HL-60 (cell line): Measurements from ENCODE around the gene MARK2.

Experiments
- DNase-seq, 2 experiments: peaks; one replicate each; pipeline ENCODE4 v3.0.0-alpha.2; 2010 to 2020; ENCODE audit warnings: low read depth in 1 of 2, low spot score in 1 of 2
- H3K27ac ChIP-seq: fragments of 250-450 bp; sonication (Bioruptor Pico); replicated peaks from 2 replicates; pipeline ENCODE4 v1.5.1; 2020; ENCODE audit warnings: mild to moderate bottlenecking, moderate library complexity
- H3K27me3 ChIP-seq: fragments of 250-450 bp; sonication (Bioruptor Pico); 2 replicates; pipeline ENCODE4 v1.5.1; 2021; ENCODE audit warnings: mild to moderate bottlenecking, moderate library complexity; ENCODE audit not compliant: insufficient read depth, poor library complexity, severe bottlenecking
- H3K4me3 ChIP-seq: replicated peaks from 2 replicates; pipeline ENCODE4 v1.5.1; 2011; ENCODE audit warnings: mild to moderate bottlenecking, control low read depth, low read length; ENCODE audit not compliant: insufficient read depth
- CTCF ChIP-seq: IDR thresholded peaks from one replicate; pipeline ENCODE4 v1.5.1; 2011; ENCODE audit warnings: low read length, control low read depth, inconsistent platforms; ENCODE audit not compliant: insufficient read depth
- GABPA ChIP-seq: IDR thresholded peaks from 2 replicates; pipeline ENCODE4 v1.6.1; 2012; ENCODE audit warnings: low read depth
- POLR2AphosphoS5 ChIP-seq: IDR thresholded peaks from 2 replicates; pipeline ENCODE4 v1.6.1; 2012; ENCODE audit warnings: low read depth
- SPI1 ChIP-seq: IDR thresholded peaks from 2 replicates; pipeline ENCODE4 v1.6.1; 2012; ENCODE audit warnings: low read depth, mild to moderate bottlenecking, borderline replicate concordance
- TF ChIP-seq, protein P1 (sequence below): IDR thresholded peaks from 2 replicates; pipeline ENCODE4 v1.6.1; 2012; ENCODE audit warnings: low read depth; ENCODE audit not compliant: insufficient replicate concordance

MARK2 gene

GRCh38 chr11:63875506-63876065, 36.7 kb downstream of the MARK2 start:
- no peak for TF ChIP-seq GABPA
- TF ChIP-seq, protein P1, sequence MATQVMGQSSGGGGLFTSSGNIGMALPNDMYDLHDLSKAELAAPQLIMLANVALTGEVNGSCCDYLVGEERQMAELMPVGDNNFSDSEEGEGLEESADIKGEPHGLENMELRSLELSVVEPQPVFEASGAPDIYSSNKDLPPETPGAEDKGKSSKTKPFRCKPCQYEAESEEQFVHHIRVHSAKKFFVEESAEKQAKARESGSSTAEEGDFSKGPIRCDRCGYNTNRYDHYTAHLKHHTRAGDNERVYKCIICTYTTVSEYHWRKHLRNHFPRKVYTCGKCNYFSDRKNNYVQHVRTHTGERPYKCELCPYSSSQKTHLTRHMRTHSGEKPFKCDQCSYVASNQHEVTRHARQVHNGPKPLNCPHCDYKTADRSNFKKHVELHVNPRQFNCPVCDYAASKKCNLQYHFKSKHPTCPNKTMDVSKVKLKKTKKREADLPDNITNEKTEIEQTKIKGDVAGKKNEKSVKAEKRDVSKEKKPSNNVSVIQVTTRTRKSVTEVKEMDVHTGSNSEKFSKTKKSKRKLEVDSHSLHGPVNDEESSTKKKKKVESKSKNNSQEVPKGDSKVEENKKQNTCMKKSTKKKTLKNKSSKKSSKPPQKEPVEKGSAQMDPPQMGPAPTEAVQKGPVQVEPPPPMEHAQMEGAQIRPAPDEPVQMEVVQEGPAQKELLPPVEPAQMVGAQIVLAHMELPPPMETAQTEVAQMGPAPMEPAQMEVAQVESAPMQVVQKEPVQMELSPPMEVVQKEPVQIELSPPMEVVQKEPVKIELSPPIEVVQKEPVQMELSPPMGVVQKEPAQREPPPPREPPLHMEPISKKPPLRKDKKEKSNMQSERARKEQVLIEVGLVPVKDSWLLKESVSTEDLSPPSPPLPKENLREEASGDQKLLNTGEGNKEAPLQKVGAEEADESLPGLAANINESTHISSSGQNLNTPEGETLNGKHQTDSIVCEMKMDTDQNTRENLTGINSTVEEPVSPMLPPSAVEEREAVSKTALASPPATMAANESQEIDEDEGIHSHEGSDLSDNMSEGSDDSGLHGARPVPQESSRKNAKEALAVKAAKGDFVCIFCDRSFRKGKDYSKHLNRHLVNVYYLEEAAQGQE: no peak
- TF ChIP-seq CTCF: no peak
- no peak for TF ChIP-seq POLR2AphosphoS5
- TF ChIP-seq SPI1: no peak

DNA sequence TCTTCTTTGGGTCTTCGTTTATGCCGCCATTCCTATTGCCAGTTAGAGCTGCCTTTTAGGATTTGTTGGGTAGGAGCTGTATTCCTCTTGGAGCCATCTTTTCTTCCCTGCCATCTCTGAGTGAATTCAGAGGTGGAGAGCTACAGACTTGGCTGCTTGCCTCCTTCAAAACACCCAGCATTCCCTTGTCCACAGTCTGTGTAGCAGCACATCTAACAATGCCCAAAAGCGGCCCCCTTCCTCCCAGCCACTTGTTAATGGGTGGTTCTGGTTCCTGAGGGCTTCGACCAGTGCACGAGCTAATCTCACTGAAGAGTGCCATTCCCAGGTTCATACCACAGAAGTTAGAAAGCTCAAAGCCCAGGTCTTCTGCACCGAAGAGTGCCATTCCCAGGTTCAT, 37.7 kb downstream of the MARK2 start:
- TF ChIP-seq POLR2AphosphoS5 (no peak), SPI1 (no peak), GABPA (no peak), CTCF (no peak)
- TF ChIP-seq, protein P1: no peak
- no peak for DNase-seq

More at GRCh38 chr11:63875506-63876065, 36.7 kb downstream of the MARK2 start:
- DNase-seq: no peak
- Histone ChIP-seq H3K4me3 (no peak overlapping the region), H3K27me3 (no peaks in the 10 kb centered on the region), H3K27ac (no peak overlapping the region)

DNA sequence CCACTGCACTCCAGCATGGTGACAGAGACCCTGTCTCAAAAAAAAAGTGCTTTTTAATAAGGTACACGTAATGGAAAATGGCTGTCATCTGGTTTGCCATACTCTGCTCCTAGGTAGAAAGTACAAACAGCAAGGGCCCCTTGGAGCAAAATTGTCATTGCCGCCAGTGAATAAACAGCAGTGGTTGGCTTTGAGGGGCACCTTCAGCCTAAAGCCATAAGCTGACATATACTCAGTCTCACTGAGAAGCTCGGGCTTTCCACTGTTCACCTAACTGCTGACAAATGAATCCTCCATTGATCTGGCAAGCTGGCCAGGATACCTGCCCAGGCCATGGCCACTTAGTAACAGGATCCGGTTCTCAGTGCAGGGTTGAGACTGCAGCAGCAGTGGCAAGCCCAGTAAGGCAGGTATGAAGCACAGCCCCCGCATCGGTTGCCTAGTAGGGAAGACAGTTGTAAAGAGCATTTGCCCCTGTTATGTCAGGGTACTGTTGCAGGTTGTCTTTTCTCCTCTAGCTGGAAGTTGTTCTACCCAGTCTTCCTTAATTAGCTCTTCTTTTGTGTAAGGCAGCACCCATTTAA, 38.8 kb downstream of the MARK2 start:
- no peaks in the 10 kb centered on the region for H3K27me3 ChIP-seq
- TF ChIP-seq SPI1 (no peak), CTCF (no peak), GABPA (no peak), POLR2AphosphoS5 (no peak)
- TF ChIP-seq, protein P1: no peak
- no peak overlapping the region for H3K4me3 ChIP-seq
- DNase-seq: no peak
- H3K27ac ChIP-seq: no peak overlapping the region

More for the DNA sequence above, 37.7 kb downstream of the MARK2 start:
- H3K27ac ChIP-seq: no peak overlapping the region
- no peaks in the 10 kb centered on the region for H3K27me3 ChIP-seq
- H3K4me3 ChIP-seq: no peak overlapping the region
